NK-92 (cell line): ENCODE measurements around the gene CHST8.

Experiments used
- DNase-seq: peaks from one replicate; lab custom pipeline; 2025; ENCODE audit not compliant: unreplicated experiment; lab: John Stamatoyannopoulos, UW

CHST8 gene

GRCh38 chr19:33671211-33671610 is 49.5 kb downstream of the CHST8 start:
- no peak for DNase-seq

GRCh38 chr19:33673258-33673875 is 51.6 kb downstream of the CHST8 start:
- DNase-seq, result no peak

- no peak for DNase-seq
Measured at GRCh38 chr19:33673996-33674625, 52.4 kb downstream of the CHST8 start.

- no peak for DNase-seq
Measured at GRCh38 chr19:33674626-33675367, 53.0 kb downstream of the CHST8 start.

GRCh38 chr19:33675501-33676124 is 53.9 kb downstream of the CHST8 start:
- DNase-seq, result no peak

GRCh38 chr19:33676999-33677665 is 55.4 kb downstream of the CHST8 start:
- no peak for DNase-seq

- DNase-seq, result no peak
Measured at GRCh38 chr19:33677745-33678426, 56.1 kb downstream of the CHST8 start.

GRCh38 chr19:33678796-33679585 is 57.2 kb downstream of the CHST8 start:
- DNase-seq, result no peak

- no peak for DNase-seq
Measured at GRCh38 chr19:33679696-33680095, 57.9 kb downstream of the CHST8 start.

- DNase-seq, result no peak
Measured at GRCh38 chr19:33681081-33681680, 59.4 kb downstream of the CHST8 start.

GRCh38 chr19:33683881-33684537 is 62.3 kb downstream of the CHST8 start:
- no peak for DNase-seq

GRCh38 chr19:33684538-33685232 is 62.9 kb downstream of the CHST8 start:
- no peak for DNase-seq

- no peak for DNase-seq
Measured at GRCh38 chr19:33685541-33685940, 63.8 kb downstream of the CHST8 start.

- no peak for DNase-seq
Measured at GRCh38 chr19:33686262-33686661, 64.5 kb downstream of the CHST8 start.

- DNase-seq, result no peak
Measured at GRCh38 chr19:33686687-33687480, 65.1 kb downstream of the CHST8 start.

GRCh38 chr19:33687481-33688170 is 65.9 kb downstream of the CHST8 start:
- DNase-seq, result no peak
